GM13976 (cell line): Measurements from ENCODE around the gene GRAMD2A.

Source experiments
- DNase-seq: peaks from one replicate; pipeline ENCODE4 v3.0.0; 2012; ENCODE audit warnings: low spot score
- in situ Hi-C: fragments of 300-500 bp; cut with MboI; formaldehyde crosslinking; loops from one replicate; pipeline ENCODE4 v1.12.0; 2022; ENCODE audit warnings: low sequenced_read_pairs, mixed read lengths, inconsistent platforms; ENCODE audit not compliant: unreplicated experiment
- TF ChIP-seq, protein P1 (sequence below): IDR thresholded peaks from 2 replicates; pipeline ENCODE4 v1.5.1; 2012; ENCODE audit warnings: borderline replicate concordance, mild to moderate bottlenecking; ENCODE audit not compliant: insufficient read depth; ENCODE audit errors: extremely low read depth, missing control alignments, control extremely low read depth

GRAMD2A gene

DNA sequence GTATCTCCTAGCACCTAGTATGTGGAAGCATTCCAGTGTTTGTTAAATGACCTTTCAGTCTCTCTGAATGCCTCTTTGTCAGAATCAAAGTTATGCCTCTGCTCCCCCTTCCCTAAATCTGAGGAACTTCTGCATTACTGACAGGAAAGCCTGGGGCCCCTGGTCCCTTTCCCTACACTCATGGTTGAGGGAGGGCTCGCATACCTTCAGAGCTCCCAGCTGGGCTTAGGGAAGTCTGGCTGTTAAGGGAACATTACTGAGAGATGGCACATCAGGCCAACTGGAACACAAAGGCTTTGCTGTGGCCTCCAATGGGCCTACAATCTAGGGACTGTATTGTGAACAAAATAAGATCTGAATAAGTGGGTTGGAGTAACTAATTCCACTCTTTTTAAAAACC, 23.1 kb upstream of the GRAMD2A start:
- TF ChIP-seq, protein P1, sequence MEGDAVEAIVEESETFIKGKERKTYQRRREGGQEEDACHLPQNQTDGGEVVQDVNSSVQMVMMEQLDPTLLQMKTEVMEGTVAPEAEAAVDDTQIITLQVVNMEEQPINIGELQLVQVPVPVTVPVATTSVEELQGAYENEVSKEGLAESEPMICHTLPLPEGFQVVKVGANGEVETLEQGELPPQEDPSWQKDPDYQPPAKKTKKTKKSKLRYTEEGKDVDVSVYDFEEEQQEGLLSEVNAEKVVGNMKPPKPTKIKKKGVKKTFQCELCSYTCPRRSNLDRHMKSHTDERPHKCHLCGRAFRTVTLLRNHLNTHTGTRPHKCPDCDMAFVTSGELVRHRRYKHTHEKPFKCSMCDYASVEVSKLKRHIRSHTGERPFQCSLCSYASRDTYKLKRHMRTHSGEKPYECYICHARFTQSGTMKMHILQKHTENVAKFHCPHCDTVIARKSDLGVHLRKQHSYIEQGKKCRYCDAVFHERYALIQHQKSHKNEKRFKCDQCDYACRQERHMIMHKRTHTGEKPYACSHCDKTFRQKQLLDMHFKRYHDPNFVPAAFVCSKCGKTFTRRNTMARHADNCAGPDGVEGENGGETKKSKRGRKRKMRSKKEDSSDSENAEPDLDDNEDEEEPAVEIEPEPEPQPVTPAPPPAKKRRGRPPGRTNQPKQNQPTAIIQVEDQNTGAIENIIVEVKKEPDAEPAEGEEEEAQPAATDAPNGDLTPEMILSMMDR: no peak
- no peak for DNase-seq
- in situ Hi-C loops: no loop called here

DNA sequence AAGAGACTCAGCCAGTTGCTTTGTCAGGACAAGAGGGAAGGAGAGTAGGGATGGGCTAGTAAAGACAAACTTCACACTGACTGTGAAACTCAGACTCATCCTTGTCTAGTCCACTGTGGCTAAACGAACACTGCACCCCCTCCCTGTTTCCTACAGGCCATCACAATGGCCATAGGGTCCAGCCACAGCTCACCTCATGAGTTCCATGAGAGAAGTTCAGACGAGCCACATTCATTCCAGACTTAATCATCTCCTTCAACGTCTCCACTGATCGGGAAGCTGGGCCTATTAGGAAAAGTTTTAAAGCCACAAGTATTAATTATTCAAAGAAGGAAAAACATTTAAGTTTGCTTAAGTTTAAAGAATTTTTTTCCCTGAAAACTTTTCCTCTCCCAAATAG, 19.6 kb upstream of the GRAMD2A start:
- TF ChIP-seq, protein P1: no peak
- DNase-seq: no peak
- in situ Hi-C loops: no loop called here

DNA sequence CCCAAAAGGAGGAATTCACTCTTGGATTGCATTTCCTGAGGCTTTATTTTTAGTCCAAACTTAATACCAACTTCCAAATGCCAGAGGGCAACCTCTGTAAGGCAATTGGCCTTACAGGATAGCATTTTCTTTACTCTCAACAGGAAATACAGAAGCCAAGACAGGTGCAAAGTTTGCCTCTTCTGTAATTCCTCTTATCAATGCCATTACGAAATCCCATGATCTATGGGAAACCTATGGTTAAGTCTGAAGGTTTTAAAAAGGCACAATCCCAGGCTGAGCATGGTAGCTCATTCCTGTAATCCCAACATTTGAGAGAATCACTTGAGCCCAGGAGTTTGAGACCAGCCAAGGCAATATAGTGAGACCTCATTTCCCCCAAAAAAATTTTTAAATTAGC, 18.5 kb upstream of the GRAMD2A start:
- in situ Hi-C loops: no loop called here
- no peak for DNase-seq
- TF ChIP-seq, protein P1: no peak

DNA sequence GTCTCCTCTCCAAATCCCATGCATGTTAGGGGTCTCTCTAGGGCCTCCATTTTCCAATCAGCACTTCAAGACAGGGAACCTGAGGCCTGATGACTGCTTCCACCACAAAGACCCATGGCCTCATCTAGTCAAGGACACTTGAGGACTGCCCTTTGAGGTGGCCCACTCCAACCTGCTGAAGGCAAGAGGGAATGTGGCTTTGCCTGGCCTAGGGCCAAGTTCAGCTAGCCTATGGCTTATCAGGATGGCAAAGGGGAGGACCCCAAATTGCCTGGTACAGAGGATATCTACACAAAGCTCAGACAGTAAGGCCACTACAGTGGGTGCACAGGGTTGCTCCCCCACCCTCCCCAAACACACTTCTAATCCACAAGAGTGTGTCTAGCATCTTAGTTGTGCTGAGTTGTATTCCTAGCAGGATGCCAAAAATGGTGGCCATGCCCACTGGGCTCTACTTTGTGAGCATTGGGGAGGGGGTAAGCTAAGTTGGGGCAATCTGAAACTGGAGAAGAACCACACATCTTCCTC, 10.0 kb upstream of the GRAMD2A start:
- no peak for DNase-seq
- in situ Hi-C loops: no loop called here
- TF ChIP-seq, protein P1: no peak

DNA sequence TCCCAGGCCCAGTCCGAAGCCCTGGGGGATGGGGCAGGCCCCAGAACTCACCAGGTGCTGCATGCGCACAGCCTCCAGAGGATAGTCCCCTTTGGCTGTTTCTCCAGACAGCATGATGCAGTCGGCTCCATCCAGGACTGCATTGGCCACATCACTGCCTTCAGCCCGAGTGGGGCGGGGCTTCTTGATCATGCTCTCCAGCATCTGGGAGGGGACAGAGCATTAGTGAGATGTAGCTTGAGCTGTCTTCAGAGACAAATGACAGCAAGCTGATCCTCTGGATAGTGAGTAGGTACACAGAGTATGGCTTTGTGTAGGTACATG, 9.1 kb upstream of the GRAMD2A start:
- no peak for DNase-seq
- in situ Hi-C loops: no loop called here

DNA sequence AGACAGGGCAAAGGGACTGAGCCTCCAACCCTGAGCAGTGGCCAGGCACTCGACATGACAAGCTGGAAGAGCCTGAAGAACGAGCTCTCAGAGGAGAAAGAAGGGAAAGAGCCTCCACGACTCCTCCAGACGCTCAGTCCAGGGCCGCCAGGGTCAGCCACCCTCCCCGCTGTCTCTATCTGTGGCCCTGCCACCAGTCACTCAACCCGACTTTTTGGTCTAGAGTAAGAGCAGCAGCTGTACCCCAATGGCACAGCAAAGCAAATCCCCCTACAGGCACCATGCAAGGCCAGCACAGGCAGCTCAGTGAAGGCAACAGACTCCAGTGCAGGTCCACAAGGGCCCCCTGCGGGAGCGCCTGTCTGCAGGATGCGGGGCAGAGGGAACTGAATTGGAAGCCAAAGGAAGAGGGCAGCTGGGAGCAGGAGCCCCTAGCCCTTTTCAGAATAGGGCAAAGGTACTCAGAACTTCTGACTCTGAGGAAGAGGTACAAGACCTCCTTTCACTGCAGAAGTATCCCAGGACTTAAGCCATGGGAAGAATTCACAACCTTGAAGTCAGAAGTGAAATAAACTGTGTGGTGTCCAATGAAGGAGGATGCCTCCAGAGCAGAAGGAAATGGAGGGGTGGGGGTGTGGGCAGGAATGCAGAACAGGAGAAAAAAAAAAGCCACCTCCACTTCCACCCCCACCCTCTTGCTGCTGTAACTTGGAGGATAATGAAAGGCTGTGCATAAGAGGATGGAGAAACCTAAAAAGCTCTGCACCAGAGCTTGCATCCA, 8.5 kb upstream of the GRAMD2A start:
- in situ Hi-C loops: no loop called here
- no peak for DNase-seq
- TF ChIP-seq, protein P1: no peak

More for the DNA sequence above, 9.1 kb upstream of the GRAMD2A start:
- TF ChIP-seq, protein P1: no peak
